ENCODE data around the gene HDAC10.

Gene HDAC10

DNA sequence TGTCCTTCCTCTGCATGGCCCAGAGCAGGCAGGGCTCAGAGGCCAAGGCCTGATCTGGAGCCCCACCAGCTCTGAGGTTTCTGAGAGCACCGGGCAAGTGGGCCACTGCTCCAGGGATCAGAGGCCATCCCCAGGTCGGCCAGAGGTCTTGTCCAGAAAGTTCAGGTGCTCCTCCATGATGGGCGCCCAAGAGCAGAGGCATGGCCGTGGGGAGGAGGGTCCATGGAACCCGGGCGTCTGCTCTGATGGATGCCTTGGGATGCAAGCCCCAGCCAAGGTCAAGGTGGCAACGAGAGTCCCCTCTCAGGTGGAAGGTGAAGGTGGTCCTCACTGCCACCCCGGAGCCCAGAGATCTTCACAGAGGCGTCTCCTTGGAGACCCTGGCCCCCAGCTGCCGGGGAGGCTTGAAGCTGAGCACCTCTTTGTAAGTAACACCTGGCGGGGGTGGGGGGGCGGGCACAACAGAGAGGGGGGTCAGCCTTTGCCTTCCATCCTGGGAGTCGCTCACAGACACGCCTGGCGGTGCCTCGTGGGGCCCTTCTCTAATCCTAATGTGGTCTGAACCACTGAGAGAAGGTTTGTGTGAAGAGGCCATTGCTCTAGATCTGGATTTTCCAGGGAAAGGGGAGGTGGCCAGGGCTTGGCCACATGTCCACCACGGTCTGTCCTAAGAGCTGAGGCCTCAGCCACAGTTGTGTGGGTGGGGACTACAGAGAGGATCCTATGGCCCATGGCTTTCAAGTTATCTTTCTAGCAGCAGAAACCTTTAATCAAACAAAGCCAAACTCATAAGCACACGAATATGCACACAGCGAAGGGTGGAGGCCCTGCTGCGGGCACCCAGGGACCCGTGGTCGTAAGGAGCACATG is 2.2 kb upstream of the HDAC10 start:
- no peak for DNase-seq

DNA sequence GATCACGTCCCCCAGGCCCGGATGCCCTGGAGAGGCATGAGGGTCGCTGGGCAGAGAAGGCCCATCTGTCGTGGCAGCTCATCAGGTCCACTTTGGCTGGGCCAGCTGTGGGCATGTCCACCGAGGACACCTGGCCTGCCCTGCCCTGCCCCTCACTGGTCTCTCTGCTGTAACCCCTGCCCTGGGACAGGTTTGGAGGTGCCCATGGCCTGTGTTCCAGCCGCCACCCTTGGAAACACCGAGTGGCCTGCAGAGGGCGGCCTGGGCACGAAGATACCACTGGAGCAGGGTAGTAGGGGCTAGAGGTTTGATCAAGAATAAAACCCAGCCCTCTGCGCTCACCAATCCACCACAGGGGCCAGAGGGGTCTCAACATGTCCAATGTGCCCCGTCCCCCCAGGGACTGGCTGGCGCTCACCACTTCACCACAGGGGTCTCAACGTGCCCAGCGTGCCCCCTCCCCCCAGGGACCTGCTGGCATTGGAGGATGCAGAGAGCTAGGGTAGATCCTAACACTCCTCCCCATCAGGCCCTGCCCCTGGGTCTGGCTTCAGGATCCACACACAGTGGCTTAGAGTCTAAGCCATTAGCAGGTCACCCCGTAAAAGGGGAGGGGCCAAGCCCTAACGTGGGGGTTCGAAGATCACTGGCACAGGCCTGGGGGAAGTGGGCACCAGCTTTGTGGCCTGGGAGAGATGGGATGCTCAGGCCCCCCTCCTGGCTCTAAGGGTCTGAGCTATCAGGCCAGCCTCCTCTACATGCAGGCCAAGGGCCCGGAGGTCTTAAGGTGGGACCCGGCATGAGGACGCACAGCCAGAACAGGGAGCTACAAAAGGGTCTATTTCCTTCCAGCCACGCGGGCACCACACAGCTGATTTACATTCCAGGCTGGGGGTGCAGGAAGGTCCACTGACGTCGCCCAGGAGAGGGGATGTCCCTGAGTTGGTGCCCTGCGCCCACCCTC is 1.3 kb upstream of the HDAC10 start:
- peak; percentile 43 to 69 (median 52) for DNase-seq

DNA sequence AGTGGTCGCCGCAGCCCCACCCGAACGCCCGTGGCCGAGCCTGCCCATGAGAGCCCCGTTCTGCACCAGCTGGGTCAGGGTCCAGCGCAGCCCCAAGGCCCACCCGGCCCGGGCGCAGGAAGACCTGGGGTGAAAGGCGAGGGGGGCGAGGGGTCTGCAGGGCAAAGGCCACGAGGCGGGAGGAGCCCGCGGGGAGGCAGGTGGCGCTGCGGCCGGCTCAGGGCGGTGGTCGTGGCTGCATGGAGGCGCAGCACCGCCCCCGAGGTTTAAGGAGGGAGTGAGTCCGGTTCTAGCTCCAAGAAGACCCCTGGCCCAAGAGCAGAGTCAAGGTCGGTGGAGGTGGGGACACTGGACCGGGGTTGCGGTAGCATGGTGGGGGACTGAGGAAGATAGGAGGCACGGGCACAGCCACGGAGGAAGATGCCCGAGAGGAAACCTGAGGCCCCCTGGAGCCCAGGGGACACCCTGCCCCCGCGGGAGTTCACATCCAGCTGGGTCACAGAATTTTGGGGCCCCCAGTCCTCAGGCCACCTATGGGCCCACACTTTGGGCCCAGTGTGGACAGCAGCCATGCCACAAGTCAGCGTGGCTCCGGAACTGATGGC is 514 bp upstream of the HDAC10 start:
- DNase-seq, result peak in 3 of 6 experiments; percentile 33 to 67 (median 56)

DNA sequence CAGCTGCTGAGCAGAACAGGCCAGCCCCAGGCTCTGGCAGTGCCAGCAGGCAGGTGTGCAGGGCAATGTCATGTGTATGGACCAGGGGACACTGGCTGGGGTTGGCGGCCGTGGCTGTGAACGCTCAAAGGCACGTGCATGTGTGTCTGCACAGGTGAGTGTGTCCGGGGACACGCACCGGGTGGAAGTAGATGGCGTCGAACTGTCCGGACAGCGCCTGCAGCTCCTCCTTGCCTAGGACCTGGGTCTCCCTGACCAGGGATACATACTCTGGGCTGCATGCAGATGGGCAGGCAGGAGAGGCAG is 863 bp downstream of the HDAC10 start:
- DNase-seq, result no peak

DNA sequence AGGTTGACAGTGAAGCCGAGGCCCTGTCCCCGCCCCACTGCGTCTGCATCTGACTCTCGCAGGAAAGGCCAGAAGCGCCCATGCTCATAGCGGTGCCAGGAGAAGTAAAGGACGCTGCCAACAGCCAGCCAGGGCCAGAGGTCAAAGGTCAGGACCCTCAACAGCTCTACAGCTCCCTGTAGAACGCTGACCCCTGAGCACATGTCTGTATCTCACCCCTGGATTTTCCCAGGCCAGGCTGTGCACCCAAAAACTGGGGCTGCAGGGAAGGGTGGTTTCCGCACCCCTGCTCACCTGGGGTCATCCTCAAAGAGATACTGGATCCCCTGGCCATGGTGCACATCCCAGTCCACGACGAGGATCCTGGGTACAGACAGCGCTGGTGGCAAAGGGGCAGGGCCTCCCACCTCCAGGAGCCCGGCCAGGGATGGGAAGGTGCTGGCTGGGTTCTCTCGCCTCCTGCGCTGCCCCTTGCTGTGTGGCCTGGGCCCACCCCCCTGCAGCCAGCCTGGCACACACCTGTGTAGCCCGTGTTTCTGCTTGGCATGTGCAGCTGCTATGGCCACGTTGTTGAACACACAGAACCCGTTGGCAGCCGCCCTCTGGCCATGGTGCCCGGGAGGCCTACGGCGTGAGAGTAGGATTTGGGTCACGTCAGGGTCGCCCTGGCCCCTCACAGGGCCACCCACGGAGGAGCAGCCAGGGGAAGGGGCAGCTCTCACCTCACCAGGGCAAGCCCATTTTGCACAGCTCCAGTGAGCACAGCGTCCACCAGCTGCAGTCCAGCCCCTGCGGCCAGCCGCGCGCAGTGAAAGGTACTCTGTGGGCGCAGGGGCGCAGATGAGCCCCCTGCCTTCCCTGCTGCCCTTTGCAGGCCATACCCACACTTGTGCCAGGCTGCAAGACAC is 1.5 kb downstream of the HDAC10 start:
- no peak for DNase-seq

DNA sequence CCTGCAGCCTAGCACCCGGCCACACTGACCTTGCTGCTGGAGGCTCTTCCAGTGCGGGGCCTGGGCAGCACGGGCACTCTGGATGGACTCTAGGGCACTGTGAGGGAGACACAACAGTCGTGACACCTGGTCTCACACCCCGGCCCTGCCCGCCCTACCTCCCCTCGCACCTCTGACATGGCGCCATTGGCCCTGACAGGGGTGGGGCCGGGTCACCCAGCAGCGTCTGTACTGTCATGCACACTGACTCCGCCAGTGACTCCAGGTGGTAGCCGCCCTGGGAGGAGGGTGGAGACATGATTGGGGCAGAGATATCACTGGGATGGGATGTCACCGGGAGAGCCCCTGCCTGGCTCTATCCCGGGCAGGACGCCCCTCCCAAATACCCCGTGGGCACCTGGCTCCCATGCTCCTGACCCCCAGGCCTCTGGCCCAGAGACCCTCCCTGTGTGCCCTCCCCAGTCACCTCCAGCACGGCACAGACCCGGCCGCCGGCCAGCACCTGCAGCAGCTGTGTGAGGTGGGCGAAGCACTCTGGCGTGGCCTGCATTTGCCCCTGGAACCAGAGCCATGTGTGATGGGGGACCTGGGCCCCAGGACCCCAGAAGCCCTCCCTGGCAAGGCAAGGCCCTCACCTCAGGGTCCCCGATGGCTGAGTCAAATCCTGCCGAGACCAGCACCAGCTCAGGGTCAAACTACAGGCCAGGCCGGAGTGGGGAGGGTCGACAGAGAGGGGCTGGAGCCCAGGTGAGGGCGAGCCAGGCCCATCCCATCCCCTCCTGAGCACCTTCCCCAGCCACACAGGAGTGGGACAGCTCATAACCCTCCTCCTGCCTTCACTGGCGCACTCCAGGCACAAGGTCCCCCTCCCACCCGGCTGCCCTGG is 2.6 kb downstream of the HDAC10 start:
- no peak for DNase-seq

DNA sequence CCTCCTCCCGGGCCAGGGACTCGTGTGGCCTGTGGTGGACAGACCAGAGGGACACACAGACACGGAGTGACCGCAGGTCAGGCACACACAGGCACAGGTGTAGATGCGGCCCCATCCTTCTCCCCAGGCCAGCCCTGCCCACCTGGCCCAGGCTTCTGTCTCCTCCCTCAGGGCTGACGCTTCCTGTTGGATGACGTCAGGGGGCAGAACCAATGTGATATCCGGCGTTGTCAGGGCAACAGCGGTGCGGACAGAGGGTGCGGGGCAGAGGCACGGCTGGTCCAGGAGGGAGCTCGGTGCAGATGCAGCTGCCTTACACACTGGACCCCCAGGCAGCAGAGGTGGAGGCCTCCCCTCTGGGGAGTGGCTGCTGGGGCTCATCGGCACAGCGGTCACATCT is 3.3 kb downstream of the HDAC10 start:
- DNase-seq, result peak in 2 of 6 experiments; percentile 16 to 33

DNA sequence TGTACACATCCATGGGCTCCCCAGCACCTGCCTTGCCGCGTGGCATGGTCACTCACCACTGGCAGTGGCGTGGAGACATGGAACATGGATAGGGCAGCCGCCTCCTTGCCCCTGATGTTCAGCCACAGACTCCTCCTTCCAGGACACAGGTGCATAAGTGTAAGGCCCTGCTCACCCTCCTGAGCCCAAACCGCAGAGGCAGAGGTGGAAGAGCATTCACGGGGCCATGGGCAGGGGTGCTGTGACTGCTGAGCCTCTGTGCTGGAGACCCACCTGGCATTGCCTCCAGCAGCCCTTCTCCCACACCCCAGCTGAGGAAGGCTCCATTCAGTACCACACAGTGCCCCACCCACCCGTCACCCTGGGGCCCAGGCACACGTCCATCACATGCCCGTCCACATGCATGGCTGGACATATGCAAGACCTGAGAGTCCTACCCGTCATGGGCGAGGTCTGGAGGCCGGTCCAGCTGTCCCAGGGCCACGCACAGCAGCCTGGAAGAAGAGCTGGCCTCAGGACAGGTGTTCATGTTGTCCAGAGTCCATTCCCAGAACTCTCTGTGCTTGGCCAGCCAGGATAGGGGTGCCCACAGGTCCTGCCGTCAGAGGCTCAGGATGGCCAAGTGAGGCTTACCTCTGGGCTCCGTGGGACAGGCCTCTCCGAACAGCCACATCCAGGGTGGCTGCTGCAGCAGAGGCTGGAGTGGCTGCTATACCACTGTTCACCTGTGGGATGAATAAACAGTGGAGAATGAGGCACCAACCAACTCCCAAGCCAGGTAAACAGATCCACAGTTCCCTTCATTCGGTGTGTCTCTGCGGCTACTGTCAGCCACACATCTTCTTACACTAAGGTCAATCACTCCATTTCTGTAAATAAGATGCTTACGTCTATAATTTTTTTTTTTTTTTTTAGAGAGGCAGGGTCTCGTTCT is 4.6 kb downstream of the HDAC10 start:
- no peak for DNase-seq

DNA sequence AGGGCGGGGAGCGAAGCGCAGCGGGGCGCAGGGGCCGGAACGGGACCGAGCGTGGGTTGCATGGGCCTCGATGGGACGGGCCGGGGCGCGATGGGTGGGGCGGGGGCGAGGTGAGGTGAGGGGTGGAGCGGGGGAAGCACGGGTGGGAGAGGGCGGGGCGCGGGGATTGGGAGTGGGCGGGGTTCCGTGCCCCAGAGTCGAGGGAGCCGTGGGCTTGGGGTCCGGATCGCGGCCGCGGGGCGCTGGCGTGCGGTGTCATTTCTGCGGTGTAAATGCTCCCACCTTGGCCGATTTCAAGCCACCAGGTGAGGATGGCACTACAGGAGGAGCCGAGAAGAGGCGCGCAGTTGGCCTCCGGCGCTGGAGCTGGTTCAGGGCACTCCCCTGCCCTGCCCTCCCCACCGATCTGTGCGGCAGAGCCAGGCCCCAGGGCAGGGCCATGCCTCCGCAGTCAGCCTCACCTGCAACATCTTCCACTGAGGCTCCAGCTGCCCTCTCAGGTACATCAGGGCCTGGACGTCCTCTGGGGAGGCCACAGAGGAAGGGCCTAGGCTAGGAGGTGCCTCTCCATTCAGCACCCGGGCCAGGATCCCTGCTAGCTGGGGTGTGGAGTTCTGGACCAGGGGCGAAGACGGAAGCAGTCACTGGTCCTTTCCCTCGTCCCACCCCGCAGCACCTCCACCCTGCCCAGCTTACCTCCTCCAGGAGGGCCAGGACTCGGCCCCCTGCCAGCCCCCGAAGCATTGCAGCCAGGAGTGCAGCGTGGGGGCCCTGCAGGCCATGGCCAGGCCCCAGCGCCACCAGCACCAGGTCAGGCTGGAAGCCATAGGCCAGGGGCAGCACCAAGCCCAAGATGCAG is 5.6 kb downstream of the HDAC10 start:
- peak in 2 of 6 experiments; percentile 75 to 82 for DNase-seq

DNA sequence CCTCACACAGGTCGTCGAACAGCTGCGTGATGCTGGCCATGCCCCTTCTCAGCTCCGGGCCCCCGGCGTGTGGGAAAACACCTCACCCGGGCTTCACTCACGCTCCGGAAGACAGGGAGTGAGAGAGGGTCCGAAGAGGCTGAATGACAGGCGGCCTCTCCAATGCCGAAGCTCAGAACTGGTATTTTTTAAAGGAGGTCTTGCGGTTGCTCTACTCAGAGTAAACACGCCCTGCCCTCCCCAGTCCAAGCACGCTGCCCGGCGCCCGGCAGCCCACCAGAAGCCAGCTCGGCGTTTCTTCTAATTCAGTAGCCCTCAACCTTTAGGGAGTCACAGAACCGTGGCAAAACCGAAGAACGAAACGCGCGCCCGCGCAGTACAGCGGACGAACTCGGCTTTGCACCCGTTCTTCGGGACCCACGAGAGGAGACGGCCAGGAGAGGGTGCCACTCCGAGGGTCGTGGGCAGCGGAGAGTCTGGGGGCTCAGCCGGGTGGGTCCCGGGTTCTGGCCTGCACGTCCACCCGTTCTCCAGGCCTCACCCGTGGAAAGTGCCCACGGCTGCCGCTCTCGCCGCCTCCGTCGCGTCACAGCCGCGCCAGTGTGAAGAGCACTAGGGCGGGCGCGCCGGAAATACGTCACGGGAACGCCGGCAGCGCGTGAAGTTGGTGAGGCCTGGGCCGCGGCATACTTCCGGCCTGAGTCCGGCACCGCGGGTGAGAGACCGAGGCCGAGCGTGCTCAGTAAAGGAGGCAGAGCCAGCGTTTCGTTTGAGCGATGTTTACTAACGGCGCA is 6.4 kb downstream of the HDAC10 start, which contains the start of gene TUBGCP6:
Gene TUBGCP6, minus strand, starts transcription at position 604 of the 794 bp plus-strand sequence. Its CDS starts 564 bp downstream, at position 40.
- peak; percentile 82 to 93 (median 88) for DNase-seq

DNA sequence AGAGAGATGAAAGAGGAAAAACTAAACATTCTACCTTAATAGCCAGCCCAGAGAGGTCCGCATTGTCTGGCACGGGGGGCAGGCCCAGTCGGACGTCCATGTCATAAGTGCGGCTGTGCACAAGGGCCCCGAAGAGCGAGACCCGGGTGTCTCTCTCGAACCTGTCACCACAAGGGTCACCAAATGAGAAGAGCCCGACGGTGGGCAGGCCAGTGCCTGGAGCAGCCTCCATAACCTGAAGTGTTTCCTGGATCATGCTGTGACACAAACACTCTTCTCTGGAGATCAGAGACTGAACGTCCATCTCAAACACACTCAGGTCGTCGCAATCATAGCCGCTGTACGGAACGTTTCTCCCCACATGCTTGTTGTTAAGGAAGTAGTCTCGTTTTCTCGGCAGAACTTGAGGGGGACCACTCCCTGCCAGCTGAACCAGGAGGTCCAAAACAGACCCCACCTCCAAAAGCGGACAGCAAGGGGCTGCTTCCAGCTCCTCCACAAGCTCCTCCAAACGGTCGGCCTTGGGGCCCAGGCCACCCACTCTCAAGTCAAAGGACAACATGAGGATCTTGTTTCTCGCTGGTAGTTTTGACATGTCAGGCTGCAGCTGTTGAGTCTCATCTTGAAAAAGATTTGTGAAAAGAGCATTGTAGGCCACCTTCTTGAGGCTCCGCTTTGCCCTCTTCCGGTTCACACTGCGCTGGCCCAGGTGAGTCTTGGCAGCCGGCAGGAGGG is 7.2 kb downstream of the HDAC10 start:
- peak in 1 of 6 experiments; percentile 38 for DNase-seq

DNA sequence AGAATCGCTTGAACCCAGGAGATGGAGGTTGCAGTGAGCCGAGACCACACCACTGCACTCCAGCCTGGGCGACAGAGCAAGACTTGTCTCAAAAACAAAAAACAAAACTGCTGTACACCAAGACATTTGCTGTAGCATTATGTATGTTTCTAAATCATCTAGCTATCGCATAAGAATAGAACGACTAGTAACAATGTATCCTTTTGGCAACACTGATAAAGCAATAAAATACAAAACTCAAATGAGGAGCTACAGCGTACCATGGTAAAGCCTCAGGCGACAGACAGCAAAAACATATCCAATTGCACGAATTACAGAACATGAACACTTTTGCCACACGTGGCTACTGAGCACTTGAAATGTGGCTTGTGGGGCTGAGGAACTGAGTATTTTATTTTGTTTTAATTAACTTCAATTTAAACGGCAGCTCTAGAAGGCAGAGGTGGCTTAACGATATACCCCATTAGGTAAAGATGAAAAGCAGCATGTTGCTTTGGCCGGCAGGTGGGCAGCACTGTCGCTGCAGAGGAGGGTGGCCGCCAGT is 8.6 kb downstream of the HDAC10 start:
- no peak for DNase-seq

DNA sequence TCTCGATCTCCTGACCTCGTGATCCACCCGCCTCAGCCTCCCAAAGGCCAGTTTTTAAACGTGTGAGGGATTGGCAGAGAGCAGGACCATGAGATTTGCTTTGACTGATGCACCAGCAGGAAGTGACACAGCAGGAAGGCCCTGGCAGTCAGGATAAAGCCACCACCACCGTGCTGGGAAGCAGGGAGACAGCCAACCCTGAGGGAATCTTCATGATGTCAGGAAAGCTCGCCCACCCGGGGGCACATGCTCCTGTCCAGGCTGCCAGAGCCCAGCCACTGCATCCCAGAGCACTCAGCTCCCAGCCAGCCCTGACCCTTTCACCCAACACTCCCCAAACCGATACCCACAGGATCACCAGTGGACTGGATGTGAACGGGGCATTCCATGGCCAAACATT is 12.3 kb downstream of the HDAC10 start:
- no peak for DNase-seq

DNA sequence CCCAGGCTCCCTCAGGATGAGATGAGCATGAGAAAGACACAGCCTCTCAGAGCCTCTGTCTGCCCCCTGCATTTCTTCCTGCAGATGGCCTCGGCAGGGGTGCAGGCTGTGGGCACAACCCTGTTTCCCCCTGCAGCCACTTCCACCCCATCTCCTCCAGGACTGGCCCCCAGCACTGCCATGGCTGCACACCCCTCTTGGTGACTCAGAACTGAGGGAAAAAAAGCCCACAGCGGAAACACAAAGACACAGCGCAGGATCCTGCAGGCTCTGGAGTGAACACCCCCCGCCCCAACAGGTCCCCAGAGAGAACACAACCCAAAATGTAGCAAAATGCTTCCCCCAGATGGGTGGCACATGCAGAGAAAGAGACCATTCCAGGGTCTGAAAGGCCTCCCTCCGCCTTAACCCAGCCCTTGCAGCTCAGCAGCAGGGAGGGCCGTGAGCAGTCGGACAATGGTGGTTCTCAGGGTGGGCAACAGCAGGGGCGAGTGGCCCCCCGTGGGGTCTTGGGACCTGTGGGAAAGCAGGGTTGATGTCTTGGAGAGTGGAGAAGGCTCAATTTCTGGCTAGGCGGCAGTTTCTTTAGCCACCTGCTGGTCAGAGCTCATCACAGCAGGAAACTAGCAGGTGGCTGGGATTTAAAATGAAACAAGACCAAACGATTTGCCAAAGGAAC is 14.2 kb downstream of the HDAC10 start:
- DNase-seq, result no peak

DNA sequence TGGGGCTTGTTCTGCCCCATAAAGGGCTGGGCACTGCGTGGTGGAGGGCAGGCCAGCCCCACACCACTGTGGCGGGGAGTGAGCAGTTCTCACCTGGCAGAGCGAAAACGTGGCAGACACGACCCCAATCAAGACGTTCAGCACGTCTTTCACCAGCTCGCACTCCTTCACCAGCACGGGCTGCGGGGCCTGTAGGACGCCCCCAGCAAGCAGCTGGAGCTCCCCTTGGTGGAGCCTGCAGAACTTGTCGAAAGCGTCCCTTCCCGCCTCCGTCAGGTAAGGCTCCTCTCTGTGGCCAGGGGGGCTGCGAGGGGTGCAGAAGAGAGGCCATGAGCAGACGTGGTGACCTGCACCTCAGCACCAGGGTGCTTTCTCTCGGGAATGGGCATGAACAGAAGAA is 17.8 kb downstream of the HDAC10 start:
- DNase-seq, result no peak

DNA sequence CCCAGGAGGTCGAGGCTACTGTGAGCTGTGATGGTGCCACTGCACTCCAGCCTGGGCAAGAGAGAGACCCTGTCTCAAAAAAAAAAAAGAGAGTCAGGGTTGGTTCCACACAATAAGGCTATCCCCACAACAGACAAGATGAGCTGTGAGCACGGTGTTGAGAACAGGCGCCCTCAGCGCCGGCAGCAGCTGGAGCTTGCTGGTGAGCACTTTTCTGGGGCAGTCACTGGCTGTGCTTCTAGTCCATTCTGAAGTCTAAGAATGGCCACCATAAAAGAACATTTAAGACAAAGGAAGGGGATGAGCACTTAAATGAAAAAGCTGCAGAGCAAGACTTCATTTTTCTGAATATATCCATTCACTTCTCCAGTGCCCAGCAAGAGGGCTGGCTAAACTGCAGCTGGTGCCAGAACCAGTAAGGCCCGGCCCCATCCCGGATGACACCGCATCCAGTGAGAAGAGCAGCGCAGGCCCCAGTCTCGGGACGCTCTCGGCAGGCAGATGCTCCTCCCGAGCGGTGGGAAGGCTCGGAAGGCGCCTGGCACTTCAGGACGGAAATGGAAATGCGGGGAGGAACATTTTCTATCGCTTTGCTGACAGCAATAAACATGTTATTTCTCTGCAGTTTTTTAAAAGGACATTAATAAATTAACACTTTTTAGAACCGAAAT is 18.4 kb downstream of the HDAC10 start:
- DNase-seq, result no peak

Data from stimulated activated naive CD4-positive, alpha-beta T cell (primary cell).